Upper lobe of right lung (tissue), 1 donor: Measurements from ENCODE around the gene MRPS9. TPM values are rescaled to one million over a fixed set of nuclear protein-coding genes. Genes with fewer than 3 reads are reported as not detected.

ENCODE experiments used
- ATAC-seq: fragments of 200-7000 bp; cut with Tn5 transposase; one replicate; pipeline ENCODE4 v1.9.1; 2020; ENCODE audit warnings: mild to moderate bottlenecking, moderate library complexity
- DNase-seq: peaks from one replicate; pipeline ENCODE4 v3.0.0-alpha.2; 2020
- H3K27ac ChIP-seq: fragments of 200-600 bp; one replicate; pipeline ENCODE4 v1.8.0; 2022
- H3K27me3 ChIP-seq: fragments of 200-600 bp; one replicate; pipeline ENCODE4 v1.8.0; 2022; ENCODE audit warnings: mild to moderate bottlenecking
- H3K36me3 ChIP-seq: fragments of 200-600 bp; one replicate; pipeline ENCODE4 v1.8.0; 2022
- H3K4me1 ChIP-seq: fragments of 200-600 bp; one replicate; pipeline ENCODE4 v1.8.0; 2022
- H3K4me3 ChIP-seq: fragments of 200-600 bp; one replicate; pipeline ENCODE4 v1.8.0; 2022; ENCODE audit warnings: mild to moderate bottlenecking
- H3K9me3 ChIP-seq: fragments of 200-600 bp; one replicate; pipeline ENCODE4 v1.8.0; 2022
- CTCF ChIP-seq: fragments of 200-600 bp; IDR thresholded peaks from one replicate; pipeline ENCODE4 v1.8.0; 2022; ENCODE audit warnings: antibody characterized with exemption
- intact Hi-C: fragments of 100-400 bp; cut with DNase I; formaldehyde crosslinking; loops from one replicate; pipeline ENCODE4 v1.11.0; 2022
- total RNA-seq: library from RNA; stranded (reverse); fragmentation: NEBNext Ultra II Directional; extraction: Animal tissue kit (Norgen Biotek cat#: 25700); gene quantifications from one replicate; pipeline ENCODE4 v1.2.1, GENCODE V29; 2021
- donor health status: DM: no; HTN: yes; CAD: no; lungs with severe emphysema.

MRPS9 gene
- total RNA-seq, 1 donor from 2014 or later = 17.0 TPM

GRCh38 chr2:105090091-105090490 is 52.2 kb downstream of the MRPS9 start:
- Histone ChIP-seq H3K27me3 (no peaks in the 10 kb centered on the region), H3K9me3 (no peaks in the 10 kb centered on the region), H3K27ac (no peak overlapping the region), H3K4me1 (no peaks in the 10 kb centered on the region), H3K36me3 (peaks cover 28% of the 10 kb centered on the region), H3K4me3 (no peak overlapping the region)
- DNase-seq (no peak), ATAC-seq (no peak)
- no peak for TF ChIP-seq CTCF
- intact Hi-C loops = no loop called here

- DNase-seq (no peak), ATAC-seq (no peak)
- Histone ChIP-seq H3K27ac (no peak overlapping the region), H3K4me3 (no peak overlapping the region), H3K27me3 (no peaks in the 10 kb centered on the region), H3K9me3 (no peaks in the 10 kb centered on the region), H3K36me3 (peaks cover 38% of the 10 kb centered on the region), H3K4me1 (no peaks in the 10 kb centered on the region)
- intact Hi-C loops = no loop called here
- TF ChIP-seq CTCF = no peak
Observed at GRCh38 chr2:105092797-105093196, 54.9 kb downstream of the MRPS9 start.

- peaks cover 48% of the 10 kb centered on the region for H3K36me3 ChIP-seq
- TF ChIP-seq CTCF = no peak
Observed at GRCh38 chr2:105099153-105099552, 61.3 kb downstream of the MRPS9 start.

GRCh38 chr2:105100046-105100840 is 62.4 kb downstream of the MRPS9 start:
- Histone ChIP-seq H3K27me3 (no peaks in the 10 kb centered on the region), H3K27ac (no peak overlapping the region), H3K4me1 (no peaks in the 10 kb centered on the region), H3K36me3 (peaks cover 38% of the 10 kb centered on the region), H3K9me3 (no peaks in the 10 kb centered on the region), H3K4me3 (no peak overlapping the region)
- peak; percentile 35 for ATAC-seq
- intact Hi-C loops = no loop called here
- TF ChIP-seq CTCF = no peak
- DNase-seq = no peak

More at GRCh38 chr2:105099153-105099552, 61.3 kb downstream of the MRPS9 start:
- Histone ChIP-seq H3K4me3 (no peak overlapping the region), H3K27ac (no peak overlapping the region), H3K9me3 (no peaks in the 10 kb centered on the region), H3K4me1 (no peaks in the 10 kb centered on the region), H3K27me3 (no peaks in the 10 kb centered on the region)
- DNase-seq (no peak), ATAC-seq (no peak)
- intact Hi-C loops = no loop called here

- H3K4me3 ChIP-seq = no peak overlapping the region
- intact Hi-C loops = no loop called here
- DNase-seq (no peak), ATAC-seq (no peak)
- no peaks in the 10 kb centered on the region for H3K9me3 ChIP-seq
- no peaks in the 10 kb centered on the region for H3K27me3 ChIP-seq
- H3K4me1 ChIP-seq = no peaks in the 10 kb centered on the region
- no peak for TF ChIP-seq CTCF
- H3K36me3 ChIP-seq = peaks cover 33% of the 10 kb centered on the region
- no peak overlapping the region for H3K27ac ChIP-seq
Observed at GRCh38 chr2:105102001-105102400, 64.1 kb downstream of the MRPS9 start.
